ENCODE data around the gene ABCC6.
"Not testable (repeated sequence)": the region's sequence is repeated elsewhere in the genome, so short reads cannot be mapped to it uniquely, and the experiment has no call there.

Gene ABCC6

GRCh38 chr16:16150117-16150877, 73.0 kb downstream of the ABCC6 start:
- no peak for DNase-seq (ENCODE audit: low spot score)
- TF ChIP-seq CTCF (IDR thresholded peaks at IDR 0.05; ENCODE audit: extremely low read depth, missing control alignments), result no peak

DNA sequence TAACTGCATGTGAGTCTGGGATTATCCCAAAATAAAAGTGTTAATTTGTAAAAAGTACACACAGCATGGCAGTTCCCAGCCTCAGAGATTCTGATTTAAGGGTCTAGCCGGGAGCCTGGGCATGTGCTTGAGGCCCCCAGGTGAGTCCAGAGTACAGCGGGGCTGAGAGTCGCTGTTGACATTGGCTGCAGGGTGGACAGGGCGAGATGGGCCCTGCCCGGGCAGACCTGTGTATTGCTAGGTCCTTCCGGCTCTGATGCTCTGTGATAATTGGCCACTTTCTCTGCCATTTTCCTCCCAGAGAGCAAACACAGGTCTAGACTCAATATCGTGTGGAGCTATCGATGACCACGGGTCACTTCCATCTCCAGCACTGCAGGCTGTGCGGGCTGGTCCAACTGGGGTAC, 73.6 kb downstream of the ABCC6 start:
- TF ChIP-seq CTCF (IDR thresholded peaks at IDR 0.05; ENCODE audit: extremely low read depth, missing control alignments), result no peak
- no peak for DNase-seq (ENCODE audit: low spot score)

DNA sequence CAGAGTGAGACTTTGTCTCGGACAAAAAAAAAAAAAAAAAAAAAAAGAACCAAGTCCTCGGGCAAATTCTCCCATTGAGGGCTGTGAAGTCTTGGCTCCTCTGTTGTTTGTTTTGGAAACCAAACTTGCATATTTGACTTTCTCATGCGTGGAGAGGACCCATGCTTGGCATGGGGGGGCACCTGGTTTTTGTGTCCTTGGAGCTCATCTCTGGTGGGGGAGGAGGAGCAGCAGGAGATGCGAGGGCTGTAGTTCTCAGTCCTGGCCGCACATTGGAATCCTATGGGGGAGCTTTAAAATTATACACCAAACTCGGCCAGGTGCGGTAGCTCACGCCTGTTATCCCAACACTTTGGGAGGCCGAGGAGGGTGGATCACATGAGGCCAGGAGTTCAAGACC, 74.5 kb downstream of the ABCC6 start:
- no peak for TF ChIP-seq CTCF (IDR thresholded peaks at IDR 0.05; ENCODE audit: extremely low read depth, missing control alignments)
- no peak for DNase-seq (ENCODE audit: low spot score)

GRCh38 chr16:16148000-16148599, 75.2 kb downstream of the ABCC6 start:
- DNase-seq (ENCODE audit: low spot score), result not testable (repeated sequence)

DNA sequence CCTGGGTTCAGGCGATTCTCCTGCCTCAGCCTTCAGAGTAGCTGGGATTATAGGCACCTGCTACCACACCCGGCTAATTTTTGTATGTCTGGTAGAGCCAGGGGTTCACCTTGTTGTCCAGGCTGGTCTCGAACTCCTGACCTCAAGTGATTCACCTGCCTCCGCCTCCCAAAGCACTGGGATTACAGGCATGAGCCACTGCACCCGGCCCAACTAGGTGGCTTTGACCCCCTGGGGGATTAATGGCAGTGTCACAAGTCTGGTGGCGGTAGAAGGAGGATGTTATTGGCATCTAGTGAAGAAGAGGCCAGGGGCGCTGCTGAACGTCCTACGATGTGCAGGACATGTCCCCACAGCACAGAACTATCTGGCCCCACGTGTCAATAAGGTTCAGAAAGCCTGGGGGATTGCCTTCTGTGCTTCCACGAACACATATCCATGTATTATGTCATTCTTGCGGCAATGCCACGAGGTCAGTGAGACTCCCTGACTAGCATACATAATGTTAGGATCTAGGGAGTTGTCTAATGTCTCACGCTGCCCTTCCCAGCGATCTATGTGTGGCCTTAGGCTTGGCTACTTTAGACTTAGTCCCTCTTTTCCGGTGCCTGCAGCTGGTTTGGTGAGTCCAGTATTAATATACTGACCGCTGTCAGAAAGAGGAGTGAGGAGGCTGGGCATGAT, 75.8 kb downstream of the ABCC6 start:
- TF ChIP-seq CTCF (IDR thresholded peaks at IDR 0.05; ENCODE audit: extremely low read depth, missing control alignments), result no peak
- DNase-seq (ENCODE audit: low spot score), result no peak

- TF ChIP-seq CTCF (IDR thresholded peaks at IDR 0.05; ENCODE audit: extremely low read depth, missing control alignments), result no peak
- no peak for DNase-seq (ENCODE audit: low spot score)
Measured at GRCh38 chr16:16146380-16147315, 76.6 kb downstream of the ABCC6 start.

GRCh38 chr16:16145286-16145685, 78.0 kb downstream of the ABCC6 start:
- no peak for DNase-seq (ENCODE audit: low spot score)
- TF ChIP-seq CTCF (IDR thresholded peaks at IDR 0.05; ENCODE audit: extremely low read depth, missing control alignments), result no peak

Data from GM20000 (cell line).